IPS DF 6.9 (cell line): ENCODE results near the gene ADCY10.

Source experiments
- DNase-seq: peaks from one replicate; pipeline ENCODE4 v3.0.0-alpha.2; 2013; ENCODE audit warnings: low read depth, low spot score
- H3K27ac ChIP-seq: one replicate; pipeline ENCODE4 v1.5.1; 2013; ENCODE audit warnings: low read length, control low read depth
- H3K27me3 ChIP-seq: 2 replicates; pipeline ENCODE4 v1.6.1; 2013; ENCODE audit warnings: mild to moderate bottlenecking, low read length; ENCODE audit not compliant: control insufficient read depth, insufficient read depth
- H3K36me3 ChIP-seq: 2 replicates; pipeline ENCODE4 v1.6.1; 2013; ENCODE audit warnings: low read length; ENCODE audit not compliant: control insufficient read depth, insufficient read depth
- H3K4me1 ChIP-seq: 2 replicates; pipeline ENCODE4 v1.6.1; 2013; ENCODE audit warnings: low read length; ENCODE audit not compliant: control insufficient read depth, insufficient read depth
- H3K4me3 ChIP-seq: 2 replicates; pipeline ENCODE4 v1.5.1; 2013; ENCODE audit warnings: mild to moderate bottlenecking, low read length
- H3K9me3 ChIP-seq: 2 replicates; pipeline ENCODE4 v1.6.1; 2013; ENCODE audit warnings: low read length, inconsistent platforms; ENCODE audit not compliant: control insufficient read depth, insufficient read depth
- WGBS: extraction: QIAGEN DNeasy Blood & Tissue Kit; methylation state at CpG from one replicate; pipeline ENCODE4 v1.1.7; 2013; ENCODE audit warnings: mixed read lengths, missing lambda C conversion rate; ENCODE audit not compliant: insufficient read length, insufficient coverage; 5-methylcytosine and 5-hydroxymethylcytosine counted together

The ADCY10 gene

GRCh38 chr1:167829868-167830267, 84.1 kb downstream of the ADCY10 start:
- DNase-seq, result no peak
- WGBS, result no CpG with 5 or more reads among the region's 2 CpGs
- no peaks in the 10 kb centered on the region for H3K9me3 ChIP-seq

GRCh38 chr1:167826127-167826526, 87.8 kb downstream of the ADCY10 start:
- H3K27ac ChIP-seq, result no peak overlapping the region
- no peak overlapping the region for H3K4me3 ChIP-seq
- H3K27me3 ChIP-seq, result no peaks in the 10 kb centered on the region
- no peaks in the 10 kb centered on the region for H3K9me3 ChIP-seq
- DNase-seq, result no peak
- H3K36me3 ChIP-seq, result no peaks in the 10 kb centered on the region
- WGBS, result no CpG with 5 or more reads among the region's 4 CpGs
- H3K4me1 ChIP-seq, result peaks cover 2% of the 10 kb centered on the region; the same call in 1 of the 2 replicates

More at GRCh38 chr1:167829868-167830267, 84.1 kb downstream of the ADCY10 start:
- H3K36me3 ChIP-seq, result no peaks in the 10 kb centered on the region
- H3K4me1 ChIP-seq, result peaks cover 2% of the 10 kb centered on the region; the same call in 1 of the 2 replicates
- no peak overlapping the region for H3K4me3 ChIP-seq
- H3K27me3 ChIP-seq, result no peaks in the 10 kb centered on the region
- H3K27ac ChIP-seq, result no peak overlapping the region

GRCh38 chr1:167825419-167826079, 88.4 kb downstream of the ADCY10 start:
- H3K4me3 ChIP-seq, result no peak overlapping the region
- DNase-seq, result no peak
- H3K9me3 ChIP-seq, result no peaks in the 10 kb centered on the region
- H3K36me3 ChIP-seq, result no peaks in the 10 kb centered on the region
- H3K27me3 ChIP-seq, result no peaks in the 10 kb centered on the region
- peaks cover 2% of the 10 kb centered on the region; the same call in 1 of the 2 replicates for H3K4me1 ChIP-seq
- no CpG with 5 or more reads among the region's 4 CpGs for WGBS
- no peak overlapping the region for H3K27ac ChIP-seq

- no peaks in the 10 kb centered on the region for H3K27me3 ChIP-seq
- H3K27ac ChIP-seq, result no peak overlapping the region
- peaks cover 1% of the 10 kb centered on the region; the same call in 1 of the 2 replicates for H3K4me1 ChIP-seq
- DNase-seq, result no peak
- no peaks in the 10 kb centered on the region for H3K36me3 ChIP-seq
- no peak overlapping the region for H3K4me3 ChIP-seq
- no CpG with 5 or more reads among the region's 9 CpGs for WGBS
- H3K9me3 ChIP-seq, result no peaks in the 10 kb centered on the region
Measured at GRCh38 chr1:167824163-167824794, 89.7 kb downstream of the ADCY10 start.

GRCh38 chr1:167821969-167822685, 91.8 kb downstream of the ADCY10 start:
- Histone ChIP-seq H3K9me3 (no peaks in the 10 kb centered on the region), H3K27ac (no peak overlapping the region), H3K27me3 (no peaks in the 10 kb centered on the region), H3K4me1 (no peaks in the 10 kb centered on the region), H3K4me3 (no peak overlapping the region), H3K36me3 (no peaks in the 10 kb centered on the region)
- no CpG with 5 or more reads among the region's 4 CpGs for WGBS
- no peak for DNase-seq

- Histone ChIP-seq H3K36me3 (no peaks in the 10 kb centered on the region), H3K27me3 (no peaks in the 10 kb centered on the region), H3K4me1 (no peaks in the 10 kb centered on the region), H3K27ac (no peak overlapping the region), H3K9me3 (no peaks in the 10 kb centered on the region), H3K4me3 (no peak overlapping the region)
- WGBS, result no CpG with 5 or more reads among the region's 6 CpGs
- no peak for DNase-seq
Measured at GRCh38 chr1:167821356-167821685, 92.6 kb downstream of the ADCY10 start.

- H3K36me3 ChIP-seq, result no peaks in the 10 kb centered on the region
- whole genome bisulfite sequencing, result no CpG with 5 or more reads among the region's 12 CpGs
- no peak overlapping the region for H3K27ac ChIP-seq
- H3K4me3 ChIP-seq, result no peak overlapping the region
- H3K9me3 ChIP-seq, result no peaks in the 10 kb centered on the region
- H3K27me3 ChIP-seq, result no peaks in the 10 kb centered on the region
- no peak for DNase-seq
- H3K4me1 ChIP-seq, result no peaks in the 10 kb centered on the region
Measured at GRCh38 chr1:167820684-167821355, 93.1 kb downstream of the ADCY10 start.

GRCh38 chr1:167819849-167820683, 93.9 kb downstream of the ADCY10 start:
- no CpG with 5 or more reads among the region's 35 CpGs for WGBS
- Histone ChIP-seq H3K27me3 (no peaks in the 10 kb centered on the region), H3K27ac (no peak overlapping the region), H3K4me1 (no peaks in the 10 kb centered on the region), H3K36me3 (no peaks in the 10 kb centered on the region), H3K9me3 (no peaks in the 10 kb centered on the region), H3K4me3 (no peak overlapping the region; the same call in 1 of the 2 replicates)
- DNase-seq, result no peak

GRCh38 chr1:167815650-167816049, 98.3 kb downstream of the ADCY10 start:
- H3K9me3 ChIP-seq, result no peaks in the 10 kb centered on the region
- no peaks in the 10 kb centered on the region for H3K27me3 ChIP-seq
- no peak for DNase-seq
- H3K4me1 ChIP-seq, result no peaks in the 10 kb centered on the region
- H3K27ac ChIP-seq, result no peak overlapping the region
- H3K36me3 ChIP-seq, result no peaks in the 10 kb centered on the region
- no peak overlapping the region for H3K4me3 ChIP-seq
- no CpG with 5 or more reads among the region's 1 CpG for whole genome bisulfite sequencing

- Histone ChIP-seq H3K4me3 (no peak overlapping the region), H3K4me1 (no peaks in the 10 kb centered on the region), H3K36me3 (no peaks in the 10 kb centered on the region), H3K27ac (no peak overlapping the region), H3K27me3 (no peaks in the 10 kb centered on the region), H3K9me3 (no peaks in the 10 kb centered on the region)
- no peak for DNase-seq
Measured at GRCh38 chr1:167812972-167813371, 101.0 kb downstream of the ADCY10 start.
